GM18526 (cell line): Measurements from ENCODE around the gene DEXI.

Experiments
- POLR2A ChIP-seq: IDR thresholded peaks from 3 replicates; pipeline ENCODE4 v1.6.1; 2011; ENCODE audit not compliant: insufficient read length; ENCODE audit errors: extremely low read depth

The DEXI gene

GRCh38 chr16:10897134-10897533, 45.1 kb downstream of the DEXI start:
- no peak for TF ChIP-seq POLR2A

- no peak for TF ChIP-seq POLR2A
Observed at GRCh38 chr16:10896723-10897122, 45.5 kb downstream of the DEXI start.

- no peak for TF ChIP-seq POLR2A
Observed at GRCh38 chr16:10896165-10896564, 46.1 kb downstream of the DEXI start.

- no peak for TF ChIP-seq POLR2A
Observed at GRCh38 chr16:10895053-10895946, 47.0 kb downstream of the DEXI start.

GRCh38 chr16:10892782-10893318, 49.4 kb downstream of the DEXI start:
- TF ChIP-seq POLR2A, result no peak

- TF ChIP-seq POLR2A, result no peak
Observed at GRCh38 chr16:10889855-10890254, 52.4 kb downstream of the DEXI start.

GRCh38 chr16:10888320-10888937, 53.8 kb downstream of the DEXI start:
- TF ChIP-seq POLR2A, result no peak

GRCh38 chr16:10885246-10885645, 57.0 kb downstream of the DEXI start:
- TF ChIP-seq POLR2A, result no peak

GRCh38 chr16:10883004-10883403, 59.3 kb downstream of the DEXI start:
- no peak for TF ChIP-seq POLR2A

- no peak for TF ChIP-seq POLR2A
Observed at GRCh38 chr16:10881479-10882030, 60.7 kb downstream of the DEXI start.

- TF ChIP-seq POLR2A, result no peak
Observed at GRCh38 chr16:10880594-10881452, 61.4 kb downstream of the DEXI start.

GRCh38 chr16:10879681-10880589, 62.3 kb downstream of the DEXI start:
- TF ChIP-seq POLR2A, result peak; percentile 21
